WTC11 (cell line): ENCODE results near the gene MAP3K14.

ENCODE experiments used
- CTCF ChIP-seq: fragments of 200-600 bp; IDR thresholded peaks from 2 replicates; pipeline ENCODE4 v1.8.0; 2022; ENCODE audit warnings: antibody characterized with exemption
- ESRRA ChIP-seq: sonication (generic); formaldehyde crosslinking; IDR thresholded peaks from 2 replicates; pipeline ENCODE4 v1.8.1; 2022; ENCODE audit warnings: mild to moderate bottlenecking, missing genetic modification reagents, borderline replicate concordance
- NR2C2 ChIP-seq: sonication (generic); formaldehyde crosslinking; IDR thresholded peaks from 2 replicates; pipeline ENCODE4 v1.8.0; 2022; ENCODE audit warnings: mild to moderate bottlenecking, missing genetic modification reagents
- ZNF512 ChIP-seq: sonication (generic); formaldehyde crosslinking; IDR thresholded peaks from 2 replicates; pipeline ENCODE4 v1.8.1; 2022; ENCODE audit warnings: missing genetic modification reagents, borderline replicate concordance

GRCh38 chr17:45225964-45226530 is 90.8 kb downstream of the MAP3K14 start:
- TF ChIP-seq CTCF (no peak), NR2C2 (CRISPR knock-in tag) (no peak), ESRRA (no peak), ZNF512 (no peak)
